Measurements from ENCODE around the gene LCAT.

- TF ChIP-seq CTCF (IDR thresholded peaks at IDR 0.05) (no peak), POLR2A (IDR thresholded peaks at IDR 0.05) (no peak), EP300 (IDR thresholded peaks at IDR 0.05) (no peak)
Measured at GRCh38 chr16:67953641-67954375, 9.9 kb upstream of the LCAT start.
